HG02763 (cell line): Measurements from ENCODE around the gene TOR1A.
A peak's percentile ranks its signal among the peaks of the same experiment; 100 is the strongest.

ENCODE experiments used
- ATAC-seq: cut with Tn5 transposase; IDR thresholded peaks from one replicate; pipeline ENCODE4 v1.9.1; 2021; ENCODE audit warnings: mild to moderate bottlenecking, moderate library complexity; ENCODE audit not compliant: unreplicated experiment

TOR1A gene

GRCh38 chr9:129853614-129854013 lies 29.7 kb upstream of the TOR1A start:
- no peak for ATAC-seq

GRCh38 chr9:129852579-129852978 lies 28.6 kb upstream of the TOR1A start:
- no peak for ATAC-seq

- ATAC-seq: no peak
Observed at GRCh38 chr9:129851821-129852220, 27.9 kb upstream of the TOR1A start.

GRCh38 chr9:129850821-129851550 lies 27.1 kb upstream of the TOR1A start:
- ATAC-seq: no peak

GRCh38 chr9:129849901-129850300 lies 26.0 kb upstream of the TOR1A start:
- no peak for ATAC-seq

GRCh38 chr9:129848712-129849441 lies 24.9 kb upstream of the TOR1A start:
- ATAC-seq: no peak

GRCh38 chr9:129845373-129845772 lies 21.4 kb upstream of the TOR1A start:
- ATAC-seq: no peak

- no peak for ATAC-seq
Observed at GRCh38 chr9:129841071-129841470, 17.1 kb upstream of the TOR1A start.

GRCh38 chr9:129840034-129840433 lies 16.1 kb upstream of the TOR1A start:
- ATAC-seq: no peak

GRCh38 chr9:129839324-129840023 lies 15.5 kb upstream of the TOR1A start:
- no peak for ATAC-seq

- ATAC-seq: no peak
Observed at GRCh38 chr9:129838707-129839259, 14.8 kb upstream of the TOR1A start.

- no peak for ATAC-seq
Observed at GRCh38 chr9:129836311-129837007, 12.5 kb upstream of the TOR1A start.

GRCh38 chr9:129835860-129836223 lies 11.9 kb upstream of the TOR1A start:
- ATAC-seq: peak; percentile 1

- peak; percentile 94 for ATAC-seq
Observed at GRCh38 chr9:129835128-129835859, 11.4 kb upstream of the TOR1A start, which contains the start of the genes C9orf78 and USP20. TSS of gene C9orf78 (minus strand) at chr9:129835275. CDS start at chr9:129835221, 54 bp downstream. TSS of gene USP20 (plus strand) at chr9:129835458. CDS start at chr9:129852556, 17,098 bp downstream.

GRCh38 chr9:129834489-129835127 lies 10.7 kb upstream of the TOR1A start:
- peak; percentile 1 for ATAC-seq

- no peak for ATAC-seq
Observed at GRCh38 chr9:129832982-129833381, 9.0 kb upstream of the TOR1A start.

GRCh38 chr9:129828969-129829368 lies 5.0 kb upstream of the TOR1A start:
- ATAC-seq: no peak

- no peak for ATAC-seq
Observed at GRCh38 chr9:129828051-129828450, 4.1 kb upstream of the TOR1A start.

GRCh38 chr9:129826759-129827158 lies 2.8 kb upstream of the TOR1A start:
- ATAC-seq: no peak

GRCh38 chr9:129826344-129826743 lies 2.4 kb upstream of the TOR1A start:
- no peak for ATAC-seq
